AG09309 (cell line): ENCODE measurements around the gene CREB3L2.

Source experiments
- DNase-seq: peaks from one replicate; pipeline ENCODE4 v3.0.0-alpha.2; 2010; ENCODE audit warnings: low read depth
- H3K4me3 ChIP-seq: 2 replicates; pipeline ENCODE4 v1.5.1; 2011; ENCODE audit warnings: mild to moderate bottlenecking, low read depth, low read length, moderate library complexity; ENCODE audit not compliant: control insufficient read depth
- CTCF ChIP-seq: IDR thresholded peaks from 2 replicates; pipeline ENCODE4 v1.5.1; 2011; ENCODE audit warnings: mild to moderate bottlenecking, low read depth, low read length, inconsistent platforms; ENCODE audit not compliant: insufficient read depth, control insufficient read depth; ENCODE audit errors: missing control alignments

The CREB3L2 gene

DNA sequence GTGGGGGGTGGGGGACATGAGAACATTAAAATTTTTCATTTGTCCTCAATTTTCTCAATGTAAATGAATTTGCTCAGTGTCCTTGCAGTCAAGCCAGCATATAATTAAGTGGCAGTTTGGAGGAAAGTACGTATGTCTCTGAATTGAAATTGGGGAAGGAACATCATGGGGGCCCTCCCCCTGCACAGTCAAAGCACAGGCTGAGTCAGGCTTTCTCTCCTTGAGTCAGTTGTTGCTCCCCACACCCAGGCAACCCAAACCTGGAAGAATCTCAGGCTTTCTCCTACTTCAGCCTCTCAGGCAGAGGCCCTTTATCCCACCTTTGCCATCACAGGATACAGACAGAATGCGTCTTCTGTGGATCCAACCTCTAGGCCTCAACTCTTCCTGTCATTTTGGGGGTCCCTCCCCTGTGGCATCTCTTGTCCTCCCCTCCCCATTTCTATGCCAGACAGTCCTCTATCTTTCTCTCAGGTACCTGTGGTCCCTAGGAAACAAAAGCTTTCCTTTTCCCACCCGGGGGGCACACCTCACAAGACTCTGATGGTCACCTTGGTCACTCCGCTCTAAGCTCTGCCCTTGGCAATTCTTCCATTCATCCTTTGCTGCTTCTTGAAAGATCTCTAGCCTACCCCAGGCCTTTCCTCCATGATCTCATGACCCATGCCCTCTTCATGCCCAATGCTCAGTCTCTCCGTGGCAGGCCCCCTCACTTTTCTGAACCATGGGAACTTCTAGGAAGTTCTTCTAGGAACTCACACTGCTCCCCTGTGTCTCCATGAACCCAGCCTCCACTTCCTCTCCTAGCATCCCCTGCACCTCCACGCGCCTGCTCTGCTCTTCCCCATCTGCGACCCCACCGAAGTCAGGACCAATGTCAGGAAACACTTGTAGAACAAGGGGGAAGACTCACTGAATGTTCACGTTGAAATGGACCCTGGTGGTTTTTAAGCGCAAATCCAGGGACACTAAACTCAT lies 40.4 kb downstream of the CREB3L2 start:
- H3K4me3 ChIP-seq = no peak overlapping the region
- DNase-seq = no peak
- TF ChIP-seq CTCF = no peak

- DNase-seq = no peak
- TF ChIP-seq CTCF = no peak
- no peak overlapping the region for H3K4me3 ChIP-seq
These were observed 41.9 kb downstream of the CREB3L2 start for GRCh38 chr7:137960020-137960419.

DNA sequence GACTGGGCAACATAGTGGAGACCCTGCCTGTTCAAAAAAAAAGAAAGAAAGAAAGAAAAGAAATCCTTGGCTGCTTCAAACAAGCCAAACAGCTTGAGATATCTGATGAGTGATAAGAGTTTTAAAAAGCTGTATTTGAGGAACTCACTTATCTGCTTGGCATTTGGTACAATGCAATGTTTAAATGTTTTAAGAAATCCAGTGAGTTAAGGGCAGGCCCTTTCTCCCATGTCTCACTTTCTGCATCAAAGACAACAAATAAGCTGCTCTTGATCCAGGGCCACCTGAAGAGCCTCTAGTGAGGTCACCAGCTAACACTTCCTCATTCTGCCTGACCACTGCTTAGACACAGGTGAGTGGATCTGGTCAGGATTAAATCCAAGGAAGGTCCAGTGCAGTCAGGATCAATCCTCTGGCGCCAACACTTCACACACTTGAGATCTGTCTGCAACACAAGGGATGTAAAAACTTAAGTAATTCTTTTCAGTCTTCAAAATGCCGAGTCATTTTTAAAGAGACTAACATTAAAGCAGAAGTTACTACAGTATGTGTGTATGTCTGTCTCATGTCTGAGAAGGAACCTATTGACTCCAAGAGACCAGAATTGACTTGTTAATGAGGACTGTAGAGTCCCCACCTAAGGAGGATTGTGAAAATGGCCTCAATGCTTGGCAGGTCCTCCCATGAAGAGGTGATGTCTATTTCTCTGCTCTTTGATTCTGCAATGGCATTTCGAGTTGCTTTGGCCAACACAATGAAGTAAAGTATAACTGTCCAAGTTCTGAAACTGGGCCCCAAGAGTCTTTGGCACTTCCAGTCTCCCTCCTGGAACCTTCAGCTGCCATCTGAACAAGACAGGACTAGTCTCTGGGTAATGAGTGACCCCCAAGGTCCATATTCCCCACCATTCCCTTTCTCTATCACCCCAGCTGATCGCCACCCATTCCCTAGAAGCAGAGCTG lies 43.1 kb downstream of the CREB3L2 start:
- TF ChIP-seq CTCF = no peak
- H3K4me3 ChIP-seq = no peak overlapping the region
- no peak for DNase-seq

DNA sequence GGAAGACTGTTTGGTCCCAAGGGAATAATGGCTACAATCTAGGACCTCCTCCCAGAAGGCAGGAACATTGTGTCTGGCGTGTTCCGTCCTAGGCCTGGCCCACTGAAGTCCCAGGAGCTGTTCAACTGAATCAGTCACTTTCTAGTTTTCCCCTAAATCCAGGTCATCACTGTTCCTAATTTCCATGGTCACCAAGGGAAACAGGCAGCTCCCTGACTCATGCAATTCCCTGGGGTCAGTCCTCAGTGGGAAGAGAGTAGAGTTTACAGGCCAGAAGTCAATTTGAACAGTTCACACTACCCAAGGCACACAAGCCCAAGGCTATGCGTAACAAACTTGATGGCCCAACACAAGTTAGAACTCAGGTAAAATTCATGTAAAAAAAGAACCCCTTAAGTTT lies 44.0 kb downstream of the CREB3L2 start:
- H3K4me3 ChIP-seq = no peak overlapping the region
- TF ChIP-seq CTCF = no peak
- no peak for DNase-seq

GRCh38 chr7:137956591-137956990 lies 45.3 kb downstream of the CREB3L2 start:
- TF ChIP-seq CTCF = no peak
- no peak overlapping the region for H3K4me3 ChIP-seq
- DNase-seq = no peak

DNA sequence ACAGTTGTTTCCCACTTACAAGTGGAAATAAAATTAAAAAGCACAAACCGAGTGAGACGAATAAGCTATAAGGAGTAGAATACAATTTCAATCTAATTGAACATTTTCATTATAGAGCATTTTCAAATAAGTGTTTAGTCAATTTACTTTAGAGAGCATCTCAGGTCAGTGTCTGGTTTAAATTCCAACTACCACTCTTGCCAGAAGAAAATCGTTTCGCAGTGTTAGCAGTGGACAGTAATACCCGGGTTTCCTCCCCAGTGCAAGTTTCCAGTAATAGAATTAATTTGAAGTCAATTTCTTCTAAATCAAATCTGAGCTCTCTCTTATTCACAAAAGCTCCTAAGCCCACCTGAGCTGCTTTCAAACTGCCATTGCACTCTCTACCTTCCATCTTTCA lies 45.7 kb downstream of the CREB3L2 start:
- H3K4me3 ChIP-seq = no peak overlapping the region
- TF ChIP-seq CTCF = no peak
- no peak for DNase-seq
